ENCODE measurements around the gene PLA2G2E.

GRCh38 chr1:19884312-19884711, 39.1 kb downstream of the PLA2G2E start:
- no peak for TF ChIP-seq CTCF (conservative IDR thresholded peaks at IDR 0.05 in 1 of 2, IDR thresholded peaks at IDR 0.05 in 1 of 2; ENCODE audit: low read depth in 1 of 2, low read length in 2 of 2)
- no peak for TF ChIP-seq EZH2 (IDR thresholded peaks at IDR 0.05; ENCODE audit: low read length, missing control alignments)
